A673 (cell line): ENCODE measurements around the gene WTAP. TPM values are rescaled to one million over a fixed set of nuclear protein-coding genes. Genes with fewer than 3 reads are reported as not detected.

Experiments used
- BruUV-seq: library from RNA; stranded (reverse); fragments of 400-500 nt; replicated peaks from 2 replicates; lab custom pipeline; 2021; lab: Mats Ljungman, UMichigan
- CTCF ChIA-PET: fragments of 300-600 bp; sonication (Branson Sonifier 250); formaldehyde crosslinking; loops from one replicate; lab custom pipeline; 2022; ENCODE audit warnings: antibody characterized with exemption; lab: Charles Lee
- POLR2A ChIA-PET: fragments of 300-600 bp; sonication (Branson Sonifier 250); formaldehyde crosslinking; loops from one replicate; lab custom pipeline; 2022; ENCODE audit warnings: antibody characterized with exemption; ENCODE audit not compliant: low non-redundant PET; lab: Charles Lee
- DNase-seq: peaks from one replicate; pipeline ENCODE4 v3.0.0-alpha.2; 2015; ENCODE audit warnings: low spot score
- H3K27ac ChIP-seq: fragments of 200-600 bp; sonication (generic); 2 replicates; pipeline ENCODE4 v1.5.1; 2016; ENCODE audit warnings: mixed run types, low read depth, mild to moderate bottlenecking, mixed read lengths, antibody characterized with exemption, low read length; ENCODE audit not compliant: poor library complexity, severe bottlenecking
- H3K27me3 ChIP-seq: fragments of 200-600 bp; sonication (generic); replicated peaks from 2 replicates; pipeline ENCODE4 v1.6.1; 2017; ENCODE audit warnings: mixed run types, low read depth, mild to moderate bottlenecking, mixed read lengths, antibody characterized with exemption, low read length; ENCODE audit not compliant: insufficient read depth, poor library complexity
- H3K36me3 ChIP-seq: fragments of 200-600 bp; sonication (generic); 2 replicates; pipeline ENCODE4 v1.6.1; 2016; ENCODE audit warnings: mixed run types, mild to moderate bottlenecking, mixed read lengths, antibody characterized with exemption, low read length; ENCODE audit not compliant: insufficient read depth, poor library complexity, severe bottlenecking
- H3K4me1 ChIP-seq: fragments of 200-600 bp; sonication (generic); 2 replicates; pipeline ENCODE4 v1.6.1; 2017; ENCODE audit warnings: mixed run types, mild to moderate bottlenecking, mixed read lengths, antibody characterized with exemption, low read length; ENCODE audit not compliant: insufficient read depth, poor library complexity, severe bottlenecking
- H3K4me3 ChIP-seq: fragments of 200-600 bp; sonication (generic); 2 replicates; pipeline ENCODE4 v1.5.1; 2016; ENCODE audit warnings: low read depth, mixed run types, mild to moderate bottlenecking, mixed read lengths, low read length; ENCODE audit not compliant: poor library complexity, severe bottlenecking
- H3K9me3 ChIP-seq: fragments of 200-600 bp; sonication (generic); 2 replicates; pipeline ENCODE4 v1.6.1; 2016; ENCODE audit warnings: mixed run types, low read depth, mild to moderate bottlenecking, mixed read lengths, antibody characterized with exemption, low read length; ENCODE audit not compliant: poor library complexity, severe bottlenecking
- CTCF ChIP-seq: fragments of 300-800, 200-600 bp; sonication (generic); conservative IDR thresholded peaks from 2 replicates; pipeline ENCODE4 v1.5.1; 2017; ENCODE audit warnings: low read depth, mild to moderate bottlenecking, antibody characterized with exemption, low read length, moderate library complexity, mixed read lengths
- EZH2 ChIP-seq: fragments of 200-600 bp; sonication (generic); IDR thresholded peaks from 2 replicates; pipeline ENCODE4 v1.6.1; 2017; ENCODE audit warnings: borderline replicate concordance, low read depth, mild to moderate bottlenecking, mixed read lengths, antibody characterized with exemption, low read length; ENCODE audit not compliant: poor library complexity, severe bottlenecking
- intact Hi-C: fragments of 100-400 bp; cut with micrococcal nuclease; formaldehyde crosslinking; loops from one replicate; pipeline ENCODE4 v1.10.0; 2022; ENCODE audit not compliant: unreplicated experiment
- total RNA-seq: library from RNA; stranded (reverse); gene quantifications from 2 replicates; pipeline ENCODE4 v1.2.3, GENCODE V29; 2021

WTAP gene
- total RNA-seq, 1 experiment from 2014 or later, result 109 TPM

GRCh38 chr6:159772196-159772595, 44.9 kb downstream of the WTAP start:
- no peaks in the 10 kb centered on the region for H3K4me1 ChIP-seq
- H3K9me3 ChIP-seq, result no peaks in the 10 kb centered on the region
- POLR2A ChIA-PET, result no interaction called here
- H3K27me3 ChIP-seq, result no peaks in the 10 kb centered on the region
- no peak overlapping the region for H3K27ac ChIP-seq
- no peak overlapping the region for H3K4me3 ChIP-seq
- no TSS peak for BruUV-seq
- peaks cover 98% of the 10 kb centered on the region for H3K36me3 ChIP-seq
- intact Hi-C loops, result no loop called here
- DNase-seq, result no peak
- TF ChIP-seq EZH2, result no peak
- no peak for TF ChIP-seq CTCF
- CTCF ChIA-PET, result no interaction called here

- Histone ChIP-seq H3K27ac (no peak overlapping the region), H3K4me3 (no peak overlapping the region), H3K36me3 (peaks cover 99% of the 10 kb centered on the region), H3K9me3 (no peaks in the 10 kb centered on the region), H3K27me3 (no peaks in the 10 kb centered on the region), H3K4me1 (no peaks in the 10 kb centered on the region)
- TF ChIP-seq EZH2, result no peak
- TF ChIP-seq CTCF, result no peak
- POLR2A ChIA-PET, result no interaction called here
- intact Hi-C loops, result no loop called here
- no TSS peak for BruUV-seq
- DNase-seq, result no peak
- CTCF ChIA-PET, result no interaction called here
Measured at GRCh38 chr6:159777240-159777904, 50.1 kb downstream of the WTAP start.

- ChIA-PET POLR2A (no interaction called here), CTCF (no interaction called here)
- Histone ChIP-seq H3K4me3 (no peak overlapping the region), H3K9me3 (no peaks in the 10 kb centered on the region), H3K27ac (no peak overlapping the region), H3K27me3 (no peaks in the 10 kb centered on the region), H3K36me3 (peaks cover 99% of the 10 kb centered on the region), H3K4me1 (no peaks in the 10 kb centered on the region)
- intact Hi-C loops, result no loop called here
- no peak for TF ChIP-seq EZH2
- no peak for TF ChIP-seq CTCF
- DNase-seq, result no peak
- no TSS peak for BruUV-seq
Measured at GRCh38 chr6:159778131-159778530, 50.8 kb downstream of the WTAP start.
